HG02571 (cell line): ENCODE results near the gene ELOF1.
"Not testable (repeated sequence)": the region's sequence is repeated elsewhere in the genome, so short reads cannot be mapped to it uniquely, and the experiment has no call there.

Experiments
- ATAC-seq: cut with Tn5 transposase; IDR thresholded peaks from one replicate; pipeline ENCODE4 v1.9.1; 2021; ENCODE audit warnings: mild to moderate bottlenecking, moderate library complexity; ENCODE audit not compliant: unreplicated experiment

The ELOF1 gene

DNA sequence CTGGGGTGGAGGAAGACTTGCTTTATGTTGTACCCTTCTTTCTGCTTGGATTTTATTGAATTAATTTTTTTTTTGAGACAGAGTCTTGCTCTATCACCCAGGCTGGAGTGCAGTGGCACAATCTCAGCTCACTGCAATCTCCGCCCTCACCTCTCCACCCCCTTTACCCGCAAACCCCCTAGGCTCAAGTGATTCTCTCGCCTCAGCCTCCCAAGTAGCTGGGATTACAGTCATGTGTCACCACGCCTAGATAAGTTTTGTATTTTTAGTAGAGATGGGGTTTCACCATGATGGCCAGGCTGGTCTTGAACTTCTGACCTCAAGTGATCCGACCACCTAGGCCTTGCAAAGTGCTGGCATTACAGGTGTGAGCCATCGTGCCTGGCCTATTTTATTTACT, 14.3 kb upstream of the ELOF1 start:
- ATAC-seq = not testable (repeated sequence)

DNA sequence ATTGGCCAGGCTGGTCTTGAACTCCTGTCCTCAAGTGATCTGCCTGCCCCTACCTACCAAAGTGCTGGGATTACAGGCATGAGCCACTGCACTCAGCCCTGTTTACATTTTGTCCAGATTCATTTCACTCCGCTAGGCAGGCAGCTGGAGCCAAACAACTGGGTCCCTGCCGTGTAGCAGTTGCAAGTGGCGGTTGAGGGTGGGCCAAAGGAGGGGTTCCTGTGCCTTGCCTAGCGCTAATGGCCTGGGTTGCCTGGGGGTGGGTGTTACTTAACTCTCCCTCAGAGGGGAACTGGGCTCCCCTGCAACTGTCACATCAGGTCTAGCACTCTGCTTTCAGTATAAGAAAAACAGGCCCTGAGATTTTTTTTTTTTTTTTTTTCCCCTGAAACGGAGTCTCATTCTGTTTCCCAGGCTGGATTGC, 11.0 kb upstream of the ELOF1 start:
- ATAC-seq = no peak

DNA sequence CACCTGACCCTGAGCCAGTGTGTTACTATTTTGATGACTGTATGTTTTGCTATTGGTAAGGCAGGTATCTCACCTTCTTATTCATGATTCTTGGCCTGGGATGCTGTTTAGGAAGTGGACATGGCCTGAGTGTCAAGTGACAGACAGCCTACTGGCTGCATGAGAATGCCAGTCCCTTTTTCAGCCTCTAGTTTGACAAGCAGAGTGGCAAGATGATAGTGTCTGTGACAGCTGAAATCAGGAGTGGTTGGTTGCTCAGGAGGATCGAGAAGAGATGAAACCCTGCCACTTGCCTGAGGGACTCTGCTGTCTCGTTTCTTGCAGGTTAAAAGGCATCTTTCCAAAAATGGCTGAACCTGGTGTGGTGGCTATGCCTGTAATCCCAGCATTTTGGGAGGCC, 7.1 kb upstream of the ELOF1 start:
- no peak for ATAC-seq

GRCh38 chr19:11565649-11565980, 6.6 kb upstream of the ELOF1 start:
- not testable (repeated sequence) for ATAC-seq

DNA sequence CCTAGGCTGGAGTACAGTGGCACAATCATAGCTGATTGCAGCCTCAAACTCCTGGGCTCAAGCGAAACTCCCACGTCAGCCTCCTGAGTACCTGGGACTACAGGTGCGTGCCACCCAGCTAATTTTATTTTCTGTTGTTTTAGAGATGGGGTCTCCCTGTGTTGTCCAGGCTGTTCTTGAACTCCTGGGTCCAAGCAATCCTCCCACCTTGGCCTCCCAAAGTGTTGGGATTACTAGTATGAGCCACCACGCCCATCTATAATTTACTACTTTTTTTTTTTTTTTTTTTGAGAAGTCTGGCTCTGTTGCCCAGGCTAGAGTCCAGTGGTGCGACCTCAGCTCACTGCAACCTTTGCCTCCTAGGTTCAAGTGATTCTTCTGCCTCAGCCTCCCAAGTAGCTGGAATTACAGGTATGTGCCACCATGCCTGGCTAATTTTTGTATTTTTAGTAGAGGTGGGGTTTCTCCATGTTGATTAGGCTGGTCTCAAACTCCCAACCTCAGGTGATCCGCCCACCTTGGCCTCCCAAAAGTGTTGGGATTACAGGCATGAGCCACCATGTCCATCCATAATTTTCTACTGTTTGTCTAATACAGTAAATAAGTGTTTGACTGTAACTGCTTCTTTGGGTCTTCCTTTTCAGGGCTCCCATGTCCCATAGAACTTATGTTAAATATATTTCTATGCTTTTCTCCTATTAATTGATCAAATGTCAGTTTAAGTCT, 5.2 kb upstream of the ELOF1 start:
- not testable (repeated sequence) for ATAC-seq

- ATAC-seq = no peak
These were observed 4.5 kb upstream of the ELOF1 start for GRCh38 chr19:11563532-11563931.

DNA sequence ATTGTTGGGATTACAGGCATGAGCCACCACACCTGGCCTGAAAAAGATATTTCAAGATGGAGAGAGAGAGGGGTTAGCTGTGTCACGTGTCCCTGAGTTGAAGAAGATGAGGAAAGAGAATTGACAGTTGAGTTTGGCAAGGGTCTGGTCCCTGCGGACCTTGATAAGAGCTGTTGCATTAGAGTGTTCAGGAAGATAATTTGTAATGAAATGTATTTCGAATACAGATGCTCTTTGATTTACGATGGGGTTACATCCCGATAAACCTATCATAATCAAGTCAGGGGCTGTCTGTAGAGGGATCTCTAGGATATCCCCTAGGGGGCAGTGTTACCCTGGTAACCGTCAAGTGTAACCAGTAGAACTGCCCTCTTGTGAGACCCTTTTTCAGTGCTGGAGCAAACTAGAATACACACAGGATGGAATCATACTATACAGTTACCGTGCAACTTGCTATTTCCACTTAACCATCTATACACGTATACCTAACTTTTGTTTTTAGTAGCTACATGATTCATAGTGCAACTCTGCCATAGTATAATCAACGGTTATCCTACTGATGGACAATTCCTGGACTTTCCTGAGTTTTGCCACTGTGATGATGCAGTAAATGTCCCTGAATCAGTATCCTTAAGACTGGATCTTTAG, 1.5 kb upstream of the ELOF1 start:
- no peak for ATAC-seq

- ATAC-seq = no peak
These were observed 2.2 kb downstream of the ELOF1 start for GRCh38 chr19:11556634-11557420.

- ATAC-seq = no peak
These were observed 3.8 kb downstream of the ELOF1 start for GRCh38 chr19:11555246-11555645.

DNA sequence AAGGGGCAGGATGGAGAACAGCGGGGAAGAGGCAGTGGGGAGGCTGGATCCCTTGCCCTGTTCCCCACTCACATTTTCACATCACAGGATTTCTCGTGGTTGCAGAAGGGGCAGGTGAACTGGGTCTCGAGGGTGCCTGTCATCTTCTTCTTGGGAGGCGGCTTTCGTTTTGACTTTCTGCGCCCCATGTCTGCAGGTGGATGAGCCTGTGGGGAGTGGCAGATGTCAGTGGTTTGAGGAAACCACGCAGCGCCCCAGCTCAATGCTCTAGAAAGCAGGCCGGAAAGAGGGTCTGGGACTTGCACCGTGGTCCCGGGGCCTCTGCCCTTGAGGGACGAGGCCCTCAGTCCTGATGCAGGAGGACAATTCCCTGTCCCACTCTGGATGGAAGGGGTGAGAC, 4.9 kb downstream of the ELOF1 start:
- ATAC-seq = no peak

DNA sequence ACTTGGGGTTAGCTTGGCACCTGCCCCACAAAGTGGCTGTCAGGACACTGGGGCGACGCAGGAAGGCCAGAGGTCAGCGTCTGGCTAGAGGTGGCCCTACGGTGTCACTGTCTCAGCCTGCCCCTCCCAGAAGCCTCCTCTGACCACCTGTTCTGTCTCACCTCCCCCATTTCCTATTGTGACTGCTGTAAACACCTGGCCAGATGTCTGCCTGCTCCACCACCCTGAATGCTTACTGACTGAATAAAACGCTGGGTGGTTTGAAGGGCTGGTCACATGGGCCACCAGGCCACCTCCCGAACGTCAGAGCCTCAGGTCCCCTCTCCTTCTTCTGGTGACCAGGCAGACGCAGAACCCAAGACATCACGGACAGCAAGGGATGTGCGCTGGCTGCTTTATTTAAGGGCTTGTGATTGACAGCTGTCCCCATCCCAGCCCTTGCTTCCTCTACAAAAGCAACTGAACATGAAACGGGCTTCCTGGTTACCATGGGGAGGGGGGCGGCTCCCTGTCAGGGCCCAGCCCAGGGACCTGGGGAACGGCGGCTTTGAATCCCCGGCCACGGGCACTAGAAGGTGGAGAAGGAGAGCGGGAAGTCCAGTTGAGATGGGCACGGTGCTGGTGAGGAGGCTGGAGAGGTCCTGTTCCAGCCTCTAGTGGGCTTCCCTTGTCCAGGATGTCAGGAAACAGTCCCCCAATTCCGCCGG, 6.2 kb downstream of the ELOF1 start:
- ATAC-seq = no peak

- no peak for ATAC-seq
These were observed 7.3 kb downstream of the ELOF1 start for GRCh38 chr19:11551603-11552235.

DNA sequence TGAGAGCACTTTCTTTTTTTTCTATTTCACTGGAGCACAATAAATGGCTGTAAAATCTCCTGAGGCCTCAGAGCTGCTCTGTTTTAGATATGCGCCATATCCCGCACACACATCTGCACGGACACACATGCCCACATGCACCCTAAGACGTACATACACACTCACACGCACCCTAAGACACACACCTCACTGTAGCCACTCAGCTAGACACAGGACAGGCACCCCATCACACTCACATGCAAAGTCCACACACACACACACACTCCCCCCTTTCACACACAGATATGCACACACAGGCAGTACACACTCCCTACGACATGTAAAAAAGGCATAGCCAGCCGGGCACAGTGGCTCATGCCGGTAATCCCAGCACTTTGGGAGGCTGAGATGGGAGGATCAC, 8.8 kb downstream of the ELOF1 start:
- ATAC-seq = no peak

GRCh38 chr19:11549386-11549953, 9.6 kb downstream of the ELOF1 start:
- ATAC-seq = no peak

DNA sequence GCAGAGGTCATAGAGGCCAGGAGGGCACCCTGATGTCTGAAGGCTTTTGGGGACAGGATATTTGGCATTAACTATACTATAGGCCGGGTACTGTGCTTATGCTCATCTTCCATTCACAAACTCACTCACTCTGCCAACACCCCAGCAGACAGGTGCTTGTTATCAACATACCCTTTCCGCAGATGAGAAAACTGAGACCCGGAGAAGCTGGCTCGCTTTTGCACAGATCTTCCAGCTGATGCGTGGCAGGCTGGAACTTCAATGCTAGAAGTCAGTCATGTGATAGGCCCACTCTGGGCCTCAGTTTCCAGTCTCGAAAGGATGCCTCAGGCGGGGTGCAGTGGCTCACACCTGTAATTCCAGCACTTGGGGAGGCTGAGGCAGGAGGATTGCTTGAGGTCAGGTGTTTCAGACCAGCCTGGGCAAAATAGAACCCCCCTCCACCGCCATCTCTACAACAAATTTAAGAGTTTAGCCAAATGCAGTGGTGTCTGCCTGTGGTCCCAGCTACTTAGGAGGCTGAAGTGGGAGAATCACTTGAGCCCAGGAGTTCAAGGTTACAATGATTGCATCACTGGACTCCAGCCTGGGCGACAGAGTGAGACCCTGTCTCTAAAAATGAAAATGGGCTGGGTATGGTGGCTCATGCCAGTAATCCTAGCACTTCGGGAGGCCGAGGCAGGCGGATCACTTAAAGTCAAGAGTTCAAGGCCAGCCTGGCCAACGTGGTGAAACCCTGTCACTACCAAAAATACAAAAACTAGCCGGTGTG, 10.9 kb downstream of the ELOF1 start:
- ATAC-seq = no peak

DNA sequence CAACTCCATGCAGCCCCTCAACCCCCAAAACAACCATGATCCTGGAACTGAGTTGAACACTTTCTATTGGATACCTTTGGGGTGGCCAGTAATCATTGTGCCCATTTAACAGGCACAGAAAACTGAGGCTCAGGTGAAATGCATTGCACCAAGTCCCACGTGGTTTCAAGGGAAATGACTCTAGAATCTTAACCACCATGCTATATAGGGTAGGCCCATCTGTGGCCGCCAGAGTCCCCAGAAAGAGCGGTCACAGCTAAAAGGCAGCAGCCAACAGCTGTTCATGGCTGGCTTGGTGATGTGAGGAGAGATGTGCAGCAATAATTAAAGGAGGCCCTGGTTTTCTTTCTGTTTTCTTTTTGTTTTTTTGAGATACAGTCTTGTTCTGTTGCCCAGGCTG, 17.8 kb downstream of the ELOF1 start:
- ATAC-seq = no peak

GRCh38 chr19:11540645-11541044, 18.4 kb downstream of the ELOF1 start:
- no peak for ATAC-seq

DNA sequence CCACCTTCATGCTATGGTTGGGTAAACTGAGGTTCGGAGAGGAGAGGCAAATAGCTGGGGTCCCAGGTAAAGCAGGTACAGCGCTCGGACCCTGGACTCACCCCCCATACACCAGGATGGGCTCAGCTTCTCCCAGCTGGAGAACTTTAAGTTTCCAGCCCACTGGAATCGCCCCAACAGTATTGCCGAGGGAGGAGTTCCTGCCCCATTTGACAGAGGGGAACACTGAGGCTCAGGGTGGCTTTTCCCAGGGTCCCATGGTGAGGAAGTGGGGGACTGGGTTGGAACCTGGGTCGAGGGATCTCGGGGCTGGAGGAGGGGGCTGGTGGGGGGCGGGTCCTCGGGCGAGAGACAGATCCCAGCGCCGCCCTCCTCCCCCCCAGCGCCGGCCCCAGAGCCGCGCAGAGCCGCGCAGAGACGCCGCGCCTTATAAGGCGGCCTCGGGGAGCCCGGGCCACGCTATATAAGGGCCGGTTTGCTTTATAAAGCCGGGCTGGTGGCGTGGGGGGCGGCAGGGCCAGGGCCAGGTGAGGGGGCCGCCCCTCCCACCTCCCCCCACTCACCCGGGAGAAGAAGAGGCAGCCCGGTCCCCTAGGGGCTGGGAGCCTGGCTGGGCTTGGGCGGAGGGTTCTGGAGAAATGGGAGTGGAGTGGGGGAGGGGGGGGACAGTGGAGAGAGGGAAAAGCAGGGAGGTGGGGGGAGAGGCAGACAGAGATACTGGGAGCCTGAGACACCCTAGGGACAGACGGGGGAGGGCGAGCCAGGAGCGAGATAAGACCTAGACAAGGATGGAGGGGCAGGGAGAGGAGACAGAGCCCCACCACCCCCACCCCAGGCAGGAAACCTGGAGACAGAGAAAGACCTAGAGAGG, 19.3 kb downstream of the ELOF1 start:
- ATAC-seq = no peak
